GM21825 (cell line): Measurements from ENCODE around the gene PYROXD2.

ENCODE experiments used
- ATAC-seq: cut with Tn5 transposase; IDR thresholded peaks from one replicate; pipeline ENCODE4 v1.9.1; 2021; ENCODE audit warnings: mild to moderate bottlenecking, moderate library complexity; ENCODE audit not compliant: unreplicated experiment

PYROXD2 gene

GRCh38 chr10:98435178-98435577 lies 20.2 kb upstream of the PYROXD2 start:
- no peak for ATAC-seq

GRCh38 chr10:98433881-98434732 lies 19.1 kb upstream of the PYROXD2 start:
- no peak for ATAC-seq

- ATAC-seq = no peak
These were observed 18.4 kb upstream of the PYROXD2 start for GRCh38 chr10:98433371-98433770.

- no peak for ATAC-seq
These were observed 17.3 kb upstream of the PYROXD2 start for GRCh38 chr10:98432330-98432729.

GRCh38 chr10:98431016-98431415 lies 16.0 kb upstream of the PYROXD2 start:
- no peak for ATAC-seq

GRCh38 chr10:98430427-98430826 lies 15.4 kb upstream of the PYROXD2 start:
- no peak for ATAC-seq

GRCh38 chr10:98429320-98430072 lies 14.5 kb upstream of the PYROXD2 start:
- no peak for ATAC-seq

- no peak for ATAC-seq
These were observed 12.1 kb upstream of the PYROXD2 start for GRCh38 chr10:98427011-98427515.

GRCh38 chr10:98425511-98426352 lies 10.8 kb upstream of the PYROXD2 start:
- ATAC-seq = no peak

GRCh38 chr10:98424295-98425254 lies 9.6 kb upstream of the PYROXD2 start:
- ATAC-seq = no peak

- ATAC-seq = no peak
These were observed 8.7 kb upstream of the PYROXD2 start for GRCh38 chr10:98423691-98424120.

- ATAC-seq = no peak
These were observed 7.2 kb upstream of the PYROXD2 start for GRCh38 chr10:98422182-98422581.

GRCh38 chr10:98420786-98421185 lies 5.8 kb upstream of the PYROXD2 start:
- ATAC-seq = no peak

- no peak for ATAC-seq
These were observed 4.7 kb upstream of the PYROXD2 start for GRCh38 chr10:98419469-98420261.

GRCh38 chr10:98418665-98419468 lies 3.9 kb upstream of the PYROXD2 start:
- ATAC-seq = no peak

GRCh38 chr10:98417973-98418664 lies 3.1 kb upstream of the PYROXD2 start:
- ATAC-seq = no peak

- no peak for ATAC-seq
These were observed 2.5 kb upstream of the PYROXD2 start for GRCh38 chr10:98417481-98417959.
